ENCODE results near the gene INKA1.

INKA1 gene

DNA sequence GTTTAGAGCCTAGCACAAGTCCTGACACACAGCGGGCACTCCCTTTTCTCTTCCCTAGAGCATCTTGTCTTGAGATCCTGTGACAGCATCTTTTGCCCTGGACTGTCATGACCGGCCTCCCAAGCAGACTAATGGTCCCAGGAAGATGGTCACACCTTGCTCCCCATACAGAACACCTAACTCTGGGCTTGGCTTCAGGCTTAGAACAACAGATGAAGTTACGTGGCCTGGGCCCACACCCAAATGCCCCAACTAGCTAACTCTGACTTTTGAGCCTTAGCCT lies 15.9 kb upstream of the INKA1 start:
- no peak for DNase-seq

- no peak for DNase-seq
These were observed 15.5 kb upstream of the INKA1 start for GRCh38 chr3:49787536-49787935.

DNA sequence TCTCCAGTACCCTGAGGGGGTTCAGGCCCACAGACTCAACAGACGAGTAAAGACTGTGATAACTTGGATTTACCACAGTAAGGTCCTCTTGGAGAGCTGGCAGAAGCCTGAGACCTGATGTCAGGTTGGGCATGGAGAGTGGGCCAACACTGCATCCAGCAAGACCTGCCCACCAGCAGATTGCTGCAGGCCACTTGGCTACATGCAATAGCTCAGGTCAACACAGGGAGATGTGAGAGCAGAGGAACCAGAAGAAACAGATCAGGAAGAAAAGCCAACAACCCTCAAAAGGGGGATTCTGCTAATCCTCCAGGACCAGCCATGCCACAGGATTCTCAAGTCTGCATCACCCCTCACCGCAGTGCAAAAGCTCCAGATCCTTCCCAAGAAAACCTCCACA lies 15.0 kb upstream of the INKA1 start:
- no peak for DNase-seq

DNA sequence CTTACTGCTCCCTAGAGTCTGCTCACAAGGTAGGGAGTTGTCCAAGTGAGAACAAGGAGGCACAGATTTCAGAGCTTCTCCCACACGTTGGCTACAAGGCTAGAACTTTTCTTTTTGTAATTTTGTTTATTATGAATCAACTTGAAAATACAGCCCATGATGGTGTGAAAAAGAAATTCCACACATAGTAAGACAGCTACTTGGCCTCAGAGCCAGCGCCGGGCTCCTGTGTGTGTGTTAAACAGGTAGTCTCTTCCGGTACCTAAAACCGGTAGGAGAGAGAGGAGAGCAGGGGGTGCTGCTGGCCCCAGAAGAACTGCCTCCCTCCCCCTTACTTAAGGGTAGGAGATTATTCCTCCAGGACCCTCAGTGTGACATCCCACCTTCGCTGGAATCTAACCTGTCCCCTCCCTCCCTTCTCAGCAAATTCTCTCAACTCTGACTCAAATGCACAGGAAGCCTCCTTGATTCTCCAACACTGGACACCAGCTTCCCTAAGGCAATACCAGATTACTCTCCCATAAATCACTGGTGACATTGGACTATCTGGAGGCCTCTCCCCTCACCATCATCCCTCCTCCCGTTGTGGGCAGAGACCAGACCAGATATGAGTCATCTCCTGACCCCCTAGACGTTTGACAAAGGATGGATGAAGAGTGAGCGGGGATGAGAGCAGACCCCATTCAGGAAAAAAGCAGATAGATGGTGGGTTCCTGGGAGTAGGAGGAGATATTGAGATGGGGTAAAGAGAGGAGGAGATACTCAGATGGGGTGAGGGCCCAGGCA lies 12.2 kb upstream of the INKA1 start:
- DNase-seq: no peak

DNA sequence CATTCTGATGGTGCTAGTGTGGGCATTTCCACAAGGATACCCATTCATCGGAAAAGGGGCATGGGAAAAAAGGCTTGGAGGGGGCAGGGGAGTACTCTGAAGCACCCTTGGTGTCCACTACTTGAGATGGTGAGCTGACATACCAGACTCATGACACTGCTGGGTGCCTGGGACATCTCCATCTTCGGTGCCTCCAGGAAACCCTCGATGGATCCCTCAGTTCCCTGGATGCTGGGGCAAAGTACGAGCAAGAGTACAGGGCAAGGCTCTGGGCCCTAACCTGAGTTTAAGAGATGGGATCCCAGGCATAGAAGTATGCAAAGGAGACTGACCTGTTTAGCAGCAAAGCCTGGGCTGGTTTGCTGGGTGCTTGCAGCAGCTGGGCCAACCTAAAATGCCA lies 11.5 kb upstream of the INKA1 start:
- no peak for DNase-seq

DNA sequence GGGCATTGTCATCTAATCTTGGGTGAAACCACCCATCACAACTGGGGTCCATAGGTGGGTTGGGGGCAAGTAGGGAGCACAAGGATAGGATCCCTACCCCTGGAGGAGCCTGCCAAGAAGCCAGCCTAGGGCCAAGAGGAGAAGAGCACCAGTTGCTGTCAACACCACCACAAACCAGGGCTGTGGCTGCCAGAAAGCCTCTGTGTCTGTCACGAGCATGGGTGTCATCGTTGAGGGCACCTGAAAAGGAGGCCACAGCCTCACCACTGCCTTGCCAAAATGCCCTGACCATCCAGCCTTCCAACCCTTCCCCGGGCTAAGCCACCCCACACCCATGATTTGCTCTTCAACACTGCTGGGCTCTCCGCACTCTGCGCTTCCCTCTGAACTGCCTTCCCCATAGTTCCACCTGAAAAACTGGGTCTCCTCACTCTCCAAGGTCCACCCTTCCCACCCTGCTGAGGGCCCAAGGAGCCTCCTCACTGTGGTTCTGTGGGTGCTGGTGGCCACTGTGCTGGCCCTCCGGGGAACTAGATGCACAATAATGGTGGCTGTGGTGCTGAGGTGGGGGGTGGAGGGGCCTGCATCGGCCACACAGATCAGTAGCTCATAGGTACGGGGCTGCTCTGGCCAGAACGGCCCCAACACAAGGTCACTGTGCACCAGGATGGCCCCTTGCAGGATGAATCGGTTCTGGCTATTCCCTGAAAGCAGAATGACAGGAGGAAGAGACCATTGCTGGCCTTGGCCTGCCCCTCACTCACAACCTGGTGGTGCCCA lies 10.5 kb upstream of the INKA1 start:
- no peak for DNase-seq

- DNase-seq: no peak
These were observed 9.5 kb upstream of the INKA1 start for GRCh38 chr3:49793486-49794085.

DNA sequence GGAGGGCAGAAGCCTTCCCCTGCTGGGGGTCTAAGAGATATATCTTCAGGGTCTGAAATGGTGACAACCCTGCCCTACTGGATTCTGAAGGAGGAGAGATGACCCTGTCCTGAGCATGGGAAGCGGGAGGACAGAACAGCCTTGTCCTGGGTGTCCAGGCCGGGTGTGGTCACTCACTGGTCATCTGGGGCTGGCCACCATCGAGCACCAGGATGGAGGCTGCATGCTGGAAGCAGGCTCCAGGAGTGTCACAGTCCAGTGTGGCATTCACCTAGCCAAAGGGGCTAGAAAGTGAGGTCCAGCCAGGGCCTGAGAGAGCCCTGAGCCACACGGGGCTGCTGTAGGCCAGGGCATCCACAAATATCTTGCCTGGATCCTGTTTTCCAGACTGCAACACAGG lies 8.6 kb upstream of the INKA1 start:
- no peak for DNase-seq

GRCh38 chr3:49794926-49795905 lies 7.8 kb upstream of the INKA1 start:
- DNase-seq: no peak

DNA sequence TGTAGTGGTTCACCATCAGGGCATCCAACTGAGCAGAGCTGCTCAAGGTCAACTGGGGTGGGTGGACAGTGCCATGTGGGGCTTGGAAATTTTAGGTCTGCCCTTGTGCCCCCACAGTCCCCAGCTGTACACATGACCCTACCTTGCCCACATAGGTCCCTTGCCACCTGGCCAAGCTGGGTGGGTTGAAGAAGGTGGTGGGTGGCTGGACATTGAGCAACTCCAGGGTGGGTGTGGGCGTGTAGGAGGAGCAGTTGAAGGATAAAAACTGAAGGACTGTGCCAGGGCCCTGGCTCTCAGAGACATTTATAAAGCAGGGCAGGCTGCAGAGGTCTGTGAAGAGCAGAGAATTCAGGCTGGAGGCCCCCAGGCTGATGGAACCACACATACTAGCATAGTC lies 4.0 kb upstream of the INKA1 start:
- no peak for DNase-seq

GRCh38 chr3:49799761-49800160 lies 3.3 kb upstream of the INKA1 start, which contains the start of gene CDHR4:
TSS of gene CDHR4 (minus strand) at chr3:49799873. CDS start at chr3:49799812, 61 bp downstream.
- no peak for DNase-seq

DNA sequence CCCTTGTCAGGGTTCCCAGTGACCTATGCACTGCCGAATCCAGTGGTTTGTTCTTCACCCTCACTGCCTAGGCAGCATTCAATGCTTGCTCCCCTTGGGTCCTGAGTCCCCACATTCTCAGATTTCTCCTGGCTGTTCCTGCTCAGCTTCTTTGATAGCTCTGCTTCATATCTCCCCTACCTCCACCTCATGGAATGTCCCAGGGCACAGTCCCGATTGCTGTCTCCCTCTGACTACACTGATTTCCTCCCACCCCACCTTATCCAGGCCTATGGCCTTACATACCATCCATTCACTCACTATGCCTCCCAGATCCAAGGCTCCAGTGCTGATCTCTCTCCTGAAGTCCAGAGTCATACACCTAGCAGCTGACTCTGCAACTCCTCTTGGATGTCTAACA lies 1.9 kb upstream of the INKA1 start:
- DNase-seq: no peak

DNA sequence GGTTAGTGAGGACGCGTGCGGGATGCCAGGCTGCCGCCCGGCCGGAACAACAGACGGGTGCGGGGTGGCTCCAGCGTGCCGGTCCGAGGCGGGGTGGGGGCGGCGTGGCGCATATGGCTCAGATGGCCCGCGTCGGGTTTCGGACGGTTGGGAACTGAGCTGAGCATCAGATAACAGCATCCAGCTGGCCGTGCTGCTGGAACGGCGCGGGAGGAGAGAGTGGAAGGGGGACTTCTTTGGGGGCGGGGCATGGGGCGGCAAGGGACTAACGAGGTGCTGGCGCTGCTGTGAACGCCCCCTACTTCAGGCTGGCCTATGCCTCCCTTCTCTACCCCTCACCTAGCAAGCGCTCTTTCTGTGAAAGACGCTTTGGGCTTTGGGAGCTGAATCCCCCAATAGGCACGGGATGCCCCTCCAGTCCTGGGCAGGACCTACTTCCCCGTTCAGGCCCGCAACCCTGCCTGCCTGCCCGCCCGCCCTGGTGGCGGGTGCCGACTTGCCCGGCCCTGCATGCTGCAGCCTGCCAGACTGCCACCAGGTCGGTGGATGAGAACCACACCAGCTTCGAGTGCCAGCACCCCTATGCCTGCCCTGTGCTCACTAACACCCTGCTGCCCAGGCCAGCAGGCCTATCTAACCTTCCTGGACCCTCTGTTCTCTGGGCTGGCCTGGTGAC lies 542 bp downstream of the INKA1 start:
- peak; percentile 32 for DNase-seq

- DNase-seq: no peak
These were observed 1.3 kb downstream of the INKA1 start for GRCh38 chr3:49804141-49805041.

DNA sequence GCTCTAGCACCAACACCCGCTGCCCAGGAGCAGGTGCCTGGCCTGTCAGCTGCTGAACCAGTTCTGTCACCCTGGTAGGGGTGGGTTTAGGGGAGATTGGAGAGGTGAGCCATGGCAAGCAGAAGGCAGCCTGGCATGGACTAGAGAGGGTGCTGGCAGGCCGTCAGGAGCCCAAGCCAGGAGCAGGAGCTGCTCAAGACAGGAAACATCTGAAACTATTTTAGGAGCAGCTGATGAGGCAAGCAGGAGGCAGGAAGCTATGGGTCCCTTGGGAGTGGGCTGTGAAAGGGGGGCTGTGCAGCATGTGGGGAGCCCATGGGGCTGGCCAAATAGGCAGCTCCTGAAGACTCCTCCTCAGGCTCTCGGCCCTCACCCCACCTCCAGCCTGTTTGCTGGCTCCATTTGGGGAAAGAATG lies 2.3 kb downstream of the INKA1 start:
- no peak for DNase-seq

DNA sequence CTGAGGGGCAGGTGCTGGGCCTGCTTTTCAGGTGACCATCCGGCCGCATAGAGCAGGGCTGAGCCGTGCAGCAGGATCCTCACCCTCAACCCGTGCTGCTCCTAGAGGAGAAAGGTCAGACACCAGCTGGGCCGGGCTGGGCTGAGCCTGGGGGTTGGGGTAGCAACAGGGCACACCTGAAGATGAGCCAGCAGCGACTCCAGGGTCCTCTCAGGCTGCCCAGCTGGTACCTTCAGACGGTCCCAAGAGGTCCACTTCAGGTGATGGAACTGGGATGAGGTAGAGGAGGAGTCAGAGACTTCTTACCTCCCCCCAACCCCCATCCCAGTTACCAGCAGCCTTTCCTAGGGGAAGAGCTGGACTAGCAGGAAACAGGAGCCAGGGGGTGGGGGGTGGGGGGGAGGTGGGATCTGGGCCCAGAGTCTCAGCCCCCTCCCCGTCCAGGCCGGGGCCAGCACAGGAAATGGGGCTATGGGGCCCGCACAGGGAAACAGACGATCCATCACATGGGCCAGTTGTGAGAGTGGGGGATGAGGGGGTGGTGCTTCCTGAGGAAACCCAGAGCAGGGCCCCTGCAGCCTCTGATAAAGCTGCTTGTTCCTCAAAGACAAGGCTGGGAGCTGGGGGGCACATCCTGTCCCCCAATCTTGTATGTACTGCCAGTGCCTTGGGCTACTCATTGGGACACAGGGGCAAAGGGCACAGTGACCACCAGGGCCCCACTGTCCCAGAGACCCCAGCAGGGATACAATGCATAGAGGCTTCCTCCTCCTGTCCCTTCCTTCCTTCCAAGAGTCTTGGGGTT lies 3.0 kb downstream of the INKA1 start:
- DNase-seq: no peak

- DNase-seq: no peak
These were observed 3.8 kb downstream of the INKA1 start for GRCh38 chr3:49806850-49807249.

- DNase-seq: no peak
These were observed 4.5 kb downstream of the INKA1 start for GRCh38 chr3:49807431-49808114.

DNA sequence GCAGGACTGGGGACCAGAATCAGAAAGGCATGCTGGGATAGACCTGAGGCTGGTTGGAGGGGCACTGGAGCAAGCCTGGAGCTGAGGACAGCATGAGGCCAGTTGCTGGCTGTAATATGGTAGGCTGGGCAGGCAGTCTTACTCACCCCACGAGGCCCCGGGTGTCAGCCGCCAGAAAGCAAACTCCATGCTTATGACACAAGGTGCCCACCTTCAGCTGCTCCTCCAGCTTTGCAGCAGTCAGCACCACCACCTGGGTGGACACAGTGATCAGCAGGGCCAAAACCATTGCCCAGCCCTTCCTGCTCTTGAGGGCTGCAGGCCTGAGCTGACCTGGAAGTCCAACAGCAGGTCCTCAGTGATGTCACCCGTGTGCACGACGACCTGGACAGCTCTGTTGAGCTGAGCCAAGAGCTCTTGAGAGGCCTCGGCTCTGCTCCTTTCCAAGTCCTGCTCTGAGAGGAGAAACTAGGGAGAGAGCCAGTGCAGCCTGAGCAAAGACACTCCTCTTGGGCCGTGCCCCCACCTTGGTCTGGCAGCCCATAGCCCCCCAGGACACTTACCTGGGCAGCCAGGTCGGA lies 9.9 kb downstream of the INKA1 start:
- DNase-seq: no peak

All from activated CD4-positive, alpha-beta T cell treated with anti-CD3 and anti-CD28 coated beads, Interleukin-10, Interleukin-2, amounts not matched to agents 100 ng/mL and 50 ng/mL, durations not matched to agents 16 hours and 8 hours (primary cell).